GM21515 (cell line): ENCODE results near the gene CCNL1.
A peak's percentile ranks its signal among the peaks of the same experiment; 100 is the strongest.
"Not testable (repeated sequence)": the region's sequence is repeated elsewhere in the genome, so short reads cannot be mapped to it uniquely, and the experiment has no call there.

Source experiments
- ATAC-seq: cut with Tn5 transposase; IDR thresholded peaks from one replicate; pipeline ENCODE4 v1.9.1; 2021; ENCODE audit not compliant: unreplicated experiment

CCNL1 gene

GRCh38 chr3:157159762-157160657 is at the start of gene CCNL1:
Gene CCNL1 (minus strand): TSS chr3:157160147. CDS start chr3:157160094, 53 bp downstream.
- peak; percentile 84 for ATAC-seq

GRCh38 chr3:157204880-157205279 is 44.9 kb upstream of the CCNL1 start:
- no peak for ATAC-seq

GRCh38 chr3:157204431-157204830 is 44.5 kb upstream of the CCNL1 start:
- no peak for ATAC-seq

- ATAC-seq, result peak; percentile 67
Observed at GRCh38 chr3:157201648-157202278, 41.8 kb upstream of the CCNL1 start.

- no peak for ATAC-seq
Observed at GRCh38 chr3:157199841-157200240, 39.9 kb upstream of the CCNL1 start.

- no peak for ATAC-seq
Observed at GRCh38 chr3:157195965-157196364, 36.0 kb upstream of the CCNL1 start.

GRCh38 chr3:157191149-157191548 is 31.2 kb upstream of the CCNL1 start:
- not testable (repeated sequence) for ATAC-seq

- ATAC-seq, result no peak
Observed at GRCh38 chr3:157190380-157190872, 30.5 kb upstream of the CCNL1 start.

- no peak for ATAC-seq
Observed at GRCh38 chr3:157188391-157188790, 28.4 kb upstream of the CCNL1 start.

GRCh38 chr3:157182879-157183278 is 22.9 kb upstream of the CCNL1 start:
- no peak for ATAC-seq

GRCh38 chr3:157180262-157180661 is 20.3 kb upstream of the CCNL1 start:
- ATAC-seq, result no peak

GRCh38 chr3:157179365-157179803 is 19.4 kb upstream of the CCNL1 start:
- ATAC-seq, result no peak

- ATAC-seq, result not testable (repeated sequence)
Observed at GRCh38 chr3:157178503-157179364, 18.8 kb upstream of the CCNL1 start.

- ATAC-seq, result not testable (repeated sequence)
Observed at GRCh38 chr3:157177801-157178453, 18.0 kb upstream of the CCNL1 start.

- ATAC-seq, result no peak
Observed at GRCh38 chr3:157176934-157177333, 17.0 kb upstream of the CCNL1 start.

GRCh38 chr3:157175691-157176507 is 16.0 kb upstream of the CCNL1 start:
- no peak for ATAC-seq

- peak; percentile 95 for ATAC-seq
Observed at GRCh38 chr3:157174649-157175498, 14.9 kb upstream of the CCNL1 start.

GRCh38 chr3:157174290-157174648 is 14.3 kb upstream of the CCNL1 start:
- peak; percentile 1 for ATAC-seq

GRCh38 chr3:157173343-157173742 is 13.4 kb upstream of the CCNL1 start:
- not testable (repeated sequence) for ATAC-seq
